GM12865 (cell line): Measurements from ENCODE around the gene SYT7.

Source experiments
- DNase-seq: peaks from one replicate; pipeline ENCODE4 v3.0.0; 2010; ENCODE audit warnings: low read depth
- H3K4me3 ChIP-seq: 2 replicates; pipeline ENCODE4 v1.5.1; 2011; ENCODE audit warnings: mild to moderate bottlenecking, low read depth, low read length, control low read depth
- TF ChIP-seq, protein P1 (sequence below): IDR thresholded peaks from 2 replicates; pipeline ENCODE4 v1.5.1; 2011; ENCODE audit warnings: low read length, control low read depth, low read depth, inconsistent platforms; ENCODE audit not compliant: insufficient read depth; ENCODE audit errors: missing control alignments

Gene SYT7

DNA sequence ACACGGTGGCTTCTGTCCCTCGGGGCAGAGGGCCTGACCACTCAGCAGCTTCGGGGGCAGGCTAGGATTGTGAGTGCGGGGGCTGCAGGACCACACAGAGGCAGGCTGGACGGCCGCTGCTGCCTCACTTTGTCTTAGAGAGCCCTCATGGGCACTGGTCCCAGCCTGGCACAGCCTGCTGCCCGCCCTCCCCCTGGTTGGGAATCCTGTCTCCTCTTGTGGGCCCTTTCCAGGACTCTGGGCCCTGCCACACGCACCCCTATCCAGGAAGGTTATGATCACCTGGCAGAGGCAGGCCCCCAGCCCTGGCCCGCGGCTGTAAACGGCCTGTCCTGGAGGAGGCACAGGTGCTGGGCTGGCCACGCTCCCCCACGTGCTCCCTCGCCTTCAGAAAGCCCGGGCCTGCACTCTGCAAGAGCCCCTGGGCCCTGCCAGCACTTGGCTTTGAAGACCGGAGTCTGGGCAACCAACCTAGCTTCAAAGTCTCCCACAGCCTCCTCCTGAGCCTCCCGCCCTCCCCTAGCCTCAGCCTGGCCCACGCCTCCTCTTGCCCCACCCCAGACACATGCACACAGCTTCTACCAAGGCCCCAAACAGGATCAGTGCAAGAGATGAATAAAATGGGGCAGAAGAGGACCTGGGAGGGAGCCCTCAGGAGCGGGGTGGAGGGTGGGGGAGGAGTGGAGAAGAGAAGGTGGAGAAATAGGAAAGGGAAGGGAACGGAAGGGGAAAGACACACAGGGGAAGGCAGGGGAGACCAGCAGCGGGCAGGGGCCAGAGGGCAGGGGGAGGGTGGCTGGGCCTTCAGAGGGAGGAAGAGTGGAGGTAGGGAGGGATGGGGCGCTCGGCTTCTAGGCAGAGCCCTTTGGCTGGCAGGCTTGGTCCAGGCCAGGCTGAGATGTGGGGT lies 31.0 kb downstream of the SYT7 start:
- H3K4me3 ChIP-seq = no peak overlapping the region
- TF ChIP-seq, protein P1, sequence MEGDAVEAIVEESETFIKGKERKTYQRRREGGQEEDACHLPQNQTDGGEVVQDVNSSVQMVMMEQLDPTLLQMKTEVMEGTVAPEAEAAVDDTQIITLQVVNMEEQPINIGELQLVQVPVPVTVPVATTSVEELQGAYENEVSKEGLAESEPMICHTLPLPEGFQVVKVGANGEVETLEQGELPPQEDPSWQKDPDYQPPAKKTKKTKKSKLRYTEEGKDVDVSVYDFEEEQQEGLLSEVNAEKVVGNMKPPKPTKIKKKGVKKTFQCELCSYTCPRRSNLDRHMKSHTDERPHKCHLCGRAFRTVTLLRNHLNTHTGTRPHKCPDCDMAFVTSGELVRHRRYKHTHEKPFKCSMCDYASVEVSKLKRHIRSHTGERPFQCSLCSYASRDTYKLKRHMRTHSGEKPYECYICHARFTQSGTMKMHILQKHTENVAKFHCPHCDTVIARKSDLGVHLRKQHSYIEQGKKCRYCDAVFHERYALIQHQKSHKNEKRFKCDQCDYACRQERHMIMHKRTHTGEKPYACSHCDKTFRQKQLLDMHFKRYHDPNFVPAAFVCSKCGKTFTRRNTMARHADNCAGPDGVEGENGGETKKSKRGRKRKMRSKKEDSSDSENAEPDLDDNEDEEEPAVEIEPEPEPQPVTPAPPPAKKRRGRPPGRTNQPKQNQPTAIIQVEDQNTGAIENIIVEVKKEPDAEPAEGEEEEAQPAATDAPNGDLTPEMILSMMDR = no peak
- no peak for DNase-seq

DNA sequence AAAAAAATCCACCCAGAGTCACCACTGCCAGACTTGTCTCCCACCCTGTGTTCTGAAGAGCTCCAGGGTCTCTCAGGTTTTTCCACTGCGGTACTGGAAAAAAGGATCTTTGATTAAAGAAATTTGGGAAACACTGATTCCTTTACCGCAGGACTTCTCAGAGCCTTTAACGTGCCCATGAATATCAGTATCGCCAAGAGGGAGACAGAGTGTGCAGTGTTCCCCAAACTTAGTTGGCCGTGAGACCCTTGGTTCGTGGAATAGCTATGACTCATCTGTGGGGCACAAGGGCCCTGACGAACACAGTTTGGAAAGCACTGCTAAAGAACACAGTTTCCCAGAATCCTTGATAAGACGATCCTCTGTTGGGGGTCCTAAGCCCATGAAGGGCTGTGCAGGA lies 31.7 kb downstream of the SYT7 start:
- TF ChIP-seq, protein P1 = no peak

DNA sequence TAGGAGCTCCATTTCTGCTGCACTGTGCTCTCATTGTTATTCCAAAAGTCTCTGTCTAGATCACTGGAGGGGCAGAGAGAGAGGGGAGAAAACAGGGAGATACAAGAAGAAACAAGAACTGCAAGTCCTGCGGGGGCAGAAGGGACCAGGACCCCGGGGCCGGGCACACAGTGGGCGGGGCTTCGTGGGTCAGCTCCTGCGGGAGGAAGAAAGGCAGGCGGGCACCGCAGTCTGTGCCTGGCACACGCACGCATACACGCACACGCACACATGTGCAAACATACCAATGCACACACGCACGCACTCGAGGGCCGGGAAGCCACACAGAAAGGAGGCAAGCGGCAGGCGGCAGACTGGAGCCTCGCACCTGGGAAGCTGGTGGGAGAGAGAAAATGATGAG lies 33.6 kb downstream of the SYT7 start:
- no peak for DNase-seq
- TF ChIP-seq, protein P1 = no peak
- no peak overlapping the region for H3K4me3 ChIP-seq

More for the DNA sequence above, 31.7 kb downstream of the SYT7 start:
- no peak overlapping the region for H3K4me3 ChIP-seq
- no peak for DNase-seq

DNA sequence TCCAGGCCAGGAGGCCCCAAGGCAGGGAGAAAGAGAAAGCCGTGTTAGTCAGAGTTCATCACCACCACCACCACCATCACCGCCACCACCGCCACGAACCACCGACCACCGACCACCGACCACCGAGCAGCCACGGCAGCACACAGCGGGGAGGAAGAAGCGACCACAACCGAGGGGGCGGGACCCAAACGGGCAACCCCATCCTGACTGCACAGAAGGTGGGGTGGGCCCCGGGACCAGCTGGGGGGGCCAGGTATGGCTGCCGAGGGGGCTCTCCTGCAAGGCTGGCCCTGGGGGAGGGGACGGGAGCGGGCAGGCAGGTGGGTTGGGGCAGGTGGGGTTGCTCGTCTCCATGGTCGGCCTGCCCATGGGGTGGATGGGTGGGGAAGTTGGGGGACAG lies 34.2 kb downstream of the SYT7 start:
- H3K4me3 ChIP-seq = no peak overlapping the region
- TF ChIP-seq, protein P1 = no peak
- no peak for DNase-seq

DNA sequence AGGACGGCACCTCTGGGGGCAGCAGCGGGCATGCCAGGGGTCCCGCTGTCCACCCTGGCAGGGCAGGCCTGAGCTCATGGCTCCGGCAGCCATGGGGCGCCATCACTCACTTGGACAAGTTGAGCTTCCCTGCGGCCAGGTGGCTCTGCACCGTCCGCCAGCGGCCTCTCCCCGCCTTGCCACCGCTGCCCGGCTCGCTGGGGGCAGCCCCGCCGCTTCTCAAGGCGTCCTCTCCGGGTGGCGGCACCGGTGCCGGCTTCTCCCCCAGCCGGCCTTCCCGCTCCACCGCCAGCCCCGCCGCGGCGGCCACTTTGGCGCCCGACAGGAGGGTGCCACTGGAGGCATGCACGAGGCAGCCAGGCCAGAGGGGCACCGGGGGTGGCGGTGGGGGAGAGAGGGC lies 35.0 kb downstream of the SYT7 start:
- DNase-seq = no peak
- TF ChIP-seq, protein P1 = no peak
- no peak overlapping the region for H3K4me3 ChIP-seq

DNA sequence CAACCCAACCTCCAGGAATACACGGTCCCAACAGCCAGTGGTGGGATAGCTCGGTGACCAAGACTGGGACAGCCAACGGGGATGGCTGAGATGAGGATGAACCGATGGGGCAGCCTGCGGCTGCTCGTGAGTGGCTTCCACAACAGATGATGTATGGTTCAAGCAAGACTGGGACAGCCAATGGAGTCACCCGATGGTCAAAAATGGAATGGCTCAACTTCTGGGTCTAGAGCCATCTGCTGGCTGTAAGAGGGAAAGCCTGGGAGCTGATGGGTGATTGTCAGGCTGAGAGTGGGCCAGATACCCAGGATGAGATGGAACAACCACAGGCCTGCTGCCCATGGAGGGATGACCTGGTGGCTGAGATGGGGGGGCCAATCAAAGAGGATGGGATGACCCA lies 35.5 kb downstream of the SYT7 start:
- TF ChIP-seq, protein P1 = peak; percentile 33
- H3K4me3 ChIP-seq = no peak overlapping the region
- DNase-seq = no peak
